IPS DF 4.7 (cell line): ENCODE results near the gene RBM12.
"Not testable (repeated sequence)": the region's sequence is repeated elsewhere in the genome, so short reads cannot be mapped to it uniquely, and the experiment has no call there.

Experiments
- DNase-seq: peaks from one replicate; pipeline ENCODE4 v3.0.0-alpha.2; 2013; ENCODE audit warnings: low spot score; ENCODE audit errors: extremely low read depth

RBM12 gene

GRCh38 chr20:35664466-35665206 is at the start of gene RBM12, which contains the start of gene CPNE1:
Gene RBM12 (minus strand): TSS chr20:35664900. CDS start chr20:35655322, 9,578 bp downstream.
Gene CPNE1 (minus strand): TSS chr20:35664900. CDS start chr20:35632923, 31,977 bp downstream.
- peak; percentile 86 for DNase-seq

GRCh38 chr20:35714127-35714526 is 49.4 kb upstream of the RBM12 start:
- no peak for DNase-seq

- not testable (repeated sequence) for DNase-seq
Observed at GRCh38 chr20:35713120-35713519, 48.4 kb upstream of the RBM12 start.

- no peak for DNase-seq
Observed at GRCh38 chr20:35711588-35712209, 47.0 kb upstream of the RBM12 start.

GRCh38 chr20:35710884-35711587 is 46.3 kb upstream of the RBM12 start:
- no peak for DNase-seq

- DNase-seq, result no peak
Observed at GRCh38 chr20:35710039-35710438, 45.3 kb upstream of the RBM12 start.

GRCh38 chr20:35709259-35709658 is 44.6 kb upstream of the RBM12 start:
- no peak for DNase-seq

GRCh38 chr20:35708502-35708901 is 43.8 kb upstream of the RBM12 start:
- no peak for DNase-seq

GRCh38 chr20:35706591-35707529 is 42.2 kb upstream of the RBM12 start:
- not testable (repeated sequence) for DNase-seq

GRCh38 chr20:35705894-35706293 is 41.2 kb upstream of the RBM12 start:
- DNase-seq, result not testable (repeated sequence)

- DNase-seq, result no peak
Observed at GRCh38 chr20:35704514-35705261, 40.0 kb upstream of the RBM12 start.

- DNase-seq, result no peak
Observed at GRCh38 chr20:35702824-35703695, 38.4 kb upstream of the RBM12 start.

- DNase-seq, result no peak
Observed at GRCh38 chr20:35702051-35702823, 37.5 kb upstream of the RBM12 start.

- DNase-seq, result no peak
Observed at GRCh38 chr20:35700625-35701148, 36.0 kb upstream of the RBM12 start.

GRCh38 chr20:35699957-35700624 is 35.4 kb upstream of the RBM12 start:
- DNase-seq, result no peak

GRCh38 chr20:35699127-35699956 is 34.6 kb upstream of the RBM12 start, which contains the start of the genes NFS1 and ROMO1:
Gene NFS1 (minus strand): TSS chr20:35699352. CDS start chr20:35699288, 64 bp downstream.
Gene ROMO1 (plus strand): TSS chr20:35699405. CDS start chr20:35699633, 228 bp downstream.
- DNase-seq, result peak; percentile 41
